ENCODE measurements around the gene NEBL. TPM values are rescaled to one million over a fixed set of nuclear protein-coding genes. Genes with fewer than 3 reads are reported as not detected.

NEBL gene
- total and polyA plus RNA-seq, 2 experiments from 2014 or later = 2.3 to 11.4 TPM

GRCh38 chr10:20916976-20917375 lies 19.9 kb upstream of the NEBL start (continued):
- TF ChIP-seq ZNF114 (CRISPR knock-in tag; IDR thresholded peaks at IDR 0.05) (no peak), ETS1 (IDR thresholded peaks at IDR 0.05) (no peak)

GRCh38 chr10:20912969-20913368 lies 15.9 kb upstream of the NEBL start:
- no peak overlapping the region for H2AFZ ChIP-seq
- H3K4me3 ChIP-seq = no peak overlapping the region
- Mint-ChIP-seq H3K27me3 (ENCODE audit: insufficient read depth, low read depth, poor library complexity) (no peaks in the 10 kb centered on the region), H3K27ac (no peak overlapping the region), H3K4me1 (no peaks in the 10 kb centered on the region), H3K4me3 (no peak overlapping the region), H3K36me3 (ENCODE audit: low read depth) (no peaks in the 10 kb centered on the region), H3K9me3 (no peaks in the 10 kb centered on the region)
- H3K27ac ChIP-seq (ENCODE audit: low read depth) = no peak overlapping the region
- no peak for ATAC-seq
- H3K79me2 ChIP-seq (replicated peaks; ENCODE audit: insufficient read depth) = no peaks in the 10 kb centered on the region
- H3K4me1 ChIP-seq (ENCODE audit: insufficient read depth) = no peaks in the 10 kb centered on the region
- H3F3A ChIP-seq (replicated peaks; ENCODE audit: low read depth) = no peaks in the 10 kb centered on the region
- no peak overlapping the region for H3K4me2 ChIP-seq
- H3K36me3 ChIP-seq (ENCODE audit: insufficient read depth) = no peaks in the 10 kb centered on the region
- H3K27me3 ChIP-seq (ENCODE audit: insufficient read depth) = no peaks in the 10 kb centered on the region
- H4K20me1 ChIP-seq (replicated peaks; ENCODE audit: insufficient read depth) = no peaks in the 10 kb centered on the region
- DNase-seq (ENCODE audit: low spot score) = no peak
- TF ChIP-seq, protein P1, sequence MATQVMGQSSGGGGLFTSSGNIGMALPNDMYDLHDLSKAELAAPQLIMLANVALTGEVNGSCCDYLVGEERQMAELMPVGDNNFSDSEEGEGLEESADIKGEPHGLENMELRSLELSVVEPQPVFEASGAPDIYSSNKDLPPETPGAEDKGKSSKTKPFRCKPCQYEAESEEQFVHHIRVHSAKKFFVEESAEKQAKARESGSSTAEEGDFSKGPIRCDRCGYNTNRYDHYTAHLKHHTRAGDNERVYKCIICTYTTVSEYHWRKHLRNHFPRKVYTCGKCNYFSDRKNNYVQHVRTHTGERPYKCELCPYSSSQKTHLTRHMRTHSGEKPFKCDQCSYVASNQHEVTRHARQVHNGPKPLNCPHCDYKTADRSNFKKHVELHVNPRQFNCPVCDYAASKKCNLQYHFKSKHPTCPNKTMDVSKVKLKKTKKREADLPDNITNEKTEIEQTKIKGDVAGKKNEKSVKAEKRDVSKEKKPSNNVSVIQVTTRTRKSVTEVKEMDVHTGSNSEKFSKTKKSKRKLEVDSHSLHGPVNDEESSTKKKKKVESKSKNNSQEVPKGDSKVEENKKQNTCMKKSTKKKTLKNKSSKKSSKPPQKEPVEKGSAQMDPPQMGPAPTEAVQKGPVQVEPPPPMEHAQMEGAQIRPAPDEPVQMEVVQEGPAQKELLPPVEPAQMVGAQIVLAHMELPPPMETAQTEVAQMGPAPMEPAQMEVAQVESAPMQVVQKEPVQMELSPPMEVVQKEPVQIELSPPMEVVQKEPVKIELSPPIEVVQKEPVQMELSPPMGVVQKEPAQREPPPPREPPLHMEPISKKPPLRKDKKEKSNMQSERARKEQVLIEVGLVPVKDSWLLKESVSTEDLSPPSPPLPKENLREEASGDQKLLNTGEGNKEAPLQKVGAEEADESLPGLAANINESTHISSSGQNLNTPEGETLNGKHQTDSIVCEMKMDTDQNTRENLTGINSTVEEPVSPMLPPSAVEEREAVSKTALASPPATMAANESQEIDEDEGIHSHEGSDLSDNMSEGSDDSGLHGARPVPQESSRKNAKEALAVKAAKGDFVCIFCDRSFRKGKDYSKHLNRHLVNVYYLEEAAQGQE (IDR thresholded peaks at IDR 0.05; ENCODE audit: unreplicated experiment) = no peak
- H3K9me2 ChIP-seq (ENCODE audit: insufficient read depth) = no peaks in the 10 kb centered on the region

DNA sequence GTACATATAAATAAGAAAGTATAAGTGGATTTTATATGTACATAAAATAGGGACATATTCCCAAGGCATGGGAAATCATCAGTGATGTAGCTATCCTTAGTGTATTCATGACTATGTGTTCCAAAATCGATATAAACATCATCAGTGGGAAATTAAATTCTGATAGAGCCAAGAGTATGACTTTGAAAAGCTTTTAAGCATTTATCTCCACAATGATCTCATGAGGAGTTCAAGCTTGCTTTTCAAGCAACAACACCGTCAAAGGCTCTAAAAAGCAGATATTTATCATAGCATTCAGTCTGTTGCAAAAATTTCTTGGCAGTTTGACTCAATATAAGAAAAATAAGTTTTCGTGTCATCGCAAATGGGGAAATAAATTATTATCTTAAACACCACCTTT lies 14.5 kb upstream of the NEBL start:
- Mint-ChIP-seq H3K4me1 (no peaks in the 10 kb centered on the region), H3K36me3 (ENCODE audit: low read depth) (no peaks in the 10 kb centered on the region), H3K27me3 (ENCODE audit: insufficient read depth, low read depth, poor library complexity) (no peaks in the 10 kb centered on the region), H3K4me3 (no peak overlapping the region), H3K27ac (no peak overlapping the region), H3K9me3 (no peaks in the 10 kb centered on the region)
- no peaks in the 10 kb centered on the region for H3F3A ChIP-seq (replicated peaks; ENCODE audit: low read depth)
- H2AFZ ChIP-seq = no peak overlapping the region
- no peak overlapping the region for H3K4me2 ChIP-seq
- H3K9me2 ChIP-seq (ENCODE audit: insufficient read depth) = no peaks in the 10 kb centered on the region
- H3K79me2 ChIP-seq (replicated peaks; ENCODE audit: insufficient read depth) = no peaks in the 10 kb centered on the region
- no peak overlapping the region for H3K4me3 ChIP-seq
- no peaks in the 10 kb centered on the region for H3K27me3 ChIP-seq (ENCODE audit: insufficient read depth)
- no peaks in the 10 kb centered on the region for H3K4me1 ChIP-seq (ENCODE audit: insufficient read depth)
- DNase-seq (ENCODE audit: low spot score) = no peak
- no peak for ATAC-seq
- no peaks in the 10 kb centered on the region for H4K20me1 ChIP-seq (replicated peaks; ENCODE audit: insufficient read depth)
- no peak overlapping the region for H3K27ac ChIP-seq (ENCODE audit: low read depth)
- H3K36me3 ChIP-seq (ENCODE audit: insufficient read depth) = no peaks in the 10 kb centered on the region
- no peak for TF ChIP-seq ETS1 (IDR thresholded peaks at IDR 0.05)
- no peak for TF ChIP-seq EZH2 (IDR thresholded peaks at IDR 0.05; ENCODE audit: low read depth, unreplicated experiment)
- no peak for TF ChIP-seq ZNF462 (CRISPR knock-in tag; IDR thresholded peaks at IDR 0.05)
- TF ChIP-seq EZH2phosphoT487 (IDR thresholded peaks at IDR 0.05; ENCODE audit: unreplicated experiment) = no peak
- no peak for TF ChIP-seq JUNB (IDR thresholded peaks at IDR 0.05; ENCODE audit: unreplicated experiment)
- no peak for TF ChIP-seq STAT1 (IDR thresholded peaks at IDR 0.05; ENCODE audit: unreplicated experiment)
- no peak for TF ChIP-seq CREB1 (CRISPR knock-in tag; IDR thresholded peaks at IDR 0.05; ENCODE audit: low read depth)

All from GM23338 (cell line).